ENCODE measurements around the gene FAM180B. TPM values are rescaled to one million over a fixed set of nuclear protein-coding genes. Genes with fewer than 3 reads are reported as not detected.

The FAM180B gene
- total and polyA plus RNA-seq, 2 of the 13 experiments (the other 11 are each of a cell fraction or from before 2014, with no cell fraction given), result 0.40 to 1.0 TPM

DNA sequence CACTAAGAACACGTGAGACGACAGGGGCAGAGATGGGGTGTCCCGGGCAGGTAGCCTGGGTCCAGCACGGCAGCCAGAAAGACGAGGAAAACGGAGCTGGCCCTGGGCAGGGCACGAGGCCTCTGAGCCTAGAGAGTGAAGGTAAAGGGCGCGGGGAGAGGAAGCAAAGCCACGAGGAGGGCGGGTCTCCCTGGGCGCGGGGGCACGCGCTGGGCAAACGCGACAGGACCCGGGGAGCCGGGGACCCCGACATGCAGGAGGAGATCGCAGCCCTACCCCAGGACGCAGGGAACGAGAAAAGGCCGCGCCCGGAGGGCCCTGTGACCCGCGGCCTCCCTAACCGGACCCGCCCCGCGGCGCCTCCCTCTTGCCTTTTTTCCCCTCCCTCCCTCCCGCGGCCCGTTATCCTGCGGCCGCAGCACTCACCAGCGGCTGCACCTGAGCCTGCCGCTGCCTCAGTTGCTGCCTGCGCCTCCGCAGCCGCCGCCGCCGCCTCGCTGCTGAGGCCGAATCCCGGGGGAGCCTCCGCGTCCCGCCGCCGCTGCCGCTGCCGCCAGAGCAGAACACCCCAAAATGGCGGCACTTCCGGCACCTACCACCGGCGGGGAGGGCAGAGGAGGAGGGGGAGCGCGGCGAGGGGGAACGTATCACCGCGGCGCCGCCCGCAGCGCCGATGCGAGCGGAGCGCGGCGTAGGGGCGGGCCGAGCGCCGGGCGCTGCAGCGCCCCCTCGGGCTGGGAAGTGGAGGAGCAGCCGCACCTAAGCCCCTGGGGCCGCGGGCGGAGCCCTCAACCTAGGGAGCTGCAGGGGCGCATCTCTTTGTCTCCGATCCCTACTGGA, 33.7 kb upstream of the FAM180B start, which contains the start of gene CELF1 (continued):
- TF ChIP-seq, protein P1, sequence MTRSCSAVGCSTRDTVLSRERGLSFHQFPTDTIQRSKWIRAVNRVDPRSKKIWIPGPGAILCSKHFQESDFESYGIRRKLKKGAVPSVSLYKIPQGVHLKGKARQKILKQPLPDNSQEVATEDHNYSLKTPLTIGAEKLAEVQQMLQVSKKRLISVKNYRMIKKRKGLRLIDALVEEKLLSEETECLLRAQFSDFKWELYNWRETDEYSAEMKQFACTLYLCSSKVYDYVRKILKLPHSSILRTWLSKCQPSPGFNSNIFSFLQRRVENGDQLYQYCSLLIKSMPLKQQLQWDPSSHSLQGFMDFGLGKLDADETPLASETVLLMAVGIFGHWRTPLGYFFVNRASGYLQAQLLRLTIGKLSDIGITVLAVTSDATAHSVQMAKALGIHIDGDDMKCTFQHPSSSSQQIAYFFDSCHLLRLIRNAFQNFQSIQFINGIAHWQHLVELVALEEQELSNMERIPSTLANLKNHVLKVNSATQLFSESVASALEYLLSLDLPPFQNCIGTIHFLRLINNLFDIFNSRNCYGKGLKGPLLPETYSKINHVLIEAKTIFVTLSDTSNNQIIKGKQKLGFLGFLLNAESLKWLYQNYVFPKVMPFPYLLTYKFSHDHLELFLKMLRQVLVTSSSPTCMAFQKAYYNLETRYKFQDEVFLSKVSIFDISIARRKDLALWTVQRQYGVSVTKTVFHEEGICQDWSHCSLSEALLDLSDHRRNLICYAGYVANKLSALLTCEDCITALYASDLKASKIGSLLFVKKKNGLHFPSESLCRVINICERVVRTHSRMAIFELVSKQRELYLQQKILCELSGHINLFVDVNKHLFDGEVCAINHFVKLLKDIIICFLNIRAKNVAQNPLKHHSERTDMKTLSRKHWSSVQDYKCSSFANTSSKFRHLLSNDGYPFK (CRISPR knock-in tag; IDR thresholded peaks at IDR 0.05; ENCODE audit: borderline replicate concordance), result peak; percentile 24; the same call in 1 of the 2 replicates
- TF ChIP-seq, protein P2, sequence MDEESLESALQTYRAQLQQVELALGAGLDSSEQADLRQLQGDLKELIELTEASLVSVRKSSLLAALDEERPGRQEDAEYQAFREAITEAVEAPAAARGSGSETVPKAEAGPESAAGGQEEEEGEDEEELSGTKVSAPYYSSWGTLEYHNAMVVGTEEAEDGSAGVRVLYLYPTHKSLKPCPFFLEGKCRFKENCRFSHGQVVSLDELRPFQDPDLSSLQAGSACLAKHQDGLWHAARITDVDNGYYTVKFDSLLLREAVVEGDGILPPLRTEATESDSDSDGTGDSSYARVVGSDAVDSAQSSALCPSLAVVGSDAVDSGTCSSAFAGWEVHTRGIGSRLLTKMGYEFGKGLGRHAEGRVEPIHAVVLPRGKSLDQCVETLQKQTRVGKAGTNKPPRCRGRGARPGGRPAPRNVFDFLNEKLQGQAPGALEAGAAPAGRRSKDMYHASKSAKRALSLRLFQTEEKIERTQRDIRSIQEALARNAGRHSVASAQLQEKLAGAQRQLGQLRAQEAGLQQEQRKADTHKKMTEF (CRISPR knock-in tag; IDR thresholded peaks at IDR 0.05), result peak; percentile 74; the same call in 1 of the 2 replicates
- TF ChIP-seq ELF1 (CRISPR knock-in tag; IDR thresholded peaks at IDR 0.05) (peak; percentile 67), TAF15 (IDR thresholded peaks at IDR 0.05; ENCODE audit: low read depth, low read length, poor library complexity, severe bottlenecking) (no peak), ARNT2 (CRISPR knock-in tag; IDR thresholded peaks at IDR 0.05; ENCODE audit: low read depth) (peak; percentile 66; the same call in 1 of the 2 replicates), SMARCE1 (IDR thresholded peaks at IDR 0.05; ENCODE audit: borderline replicate concordance) (no peak), POLR2AphosphoS5 (IDR thresholded peaks at IDR 0.05; ENCODE audit: low read depth, low read length) (peak; percentile 57; the same call in 1 of the 2 replicates), ZNF616 (CRISPR knock-in tag; IDR thresholded peaks at IDR 0.05; ENCODE audit: low read depth) (no peak; the same call in 1 of the 2 replicates), ETV5 (CRISPR knock-in tag; IDR thresholded peaks at IDR 0.05; ENCODE audit: borderline replicate concordance) (peak; percentile 79), GABPA (IDR thresholded peaks at IDR 0.05; ENCODE audit: low read depth, low read length) (peak; percentile 81), GABPA (CRISPR knock-in tag; IDR thresholded peaks at IDR 0.05; ENCODE audit: low read depth) (peak; percentile 88)
- TF ChIP-seq, protein P3, sequence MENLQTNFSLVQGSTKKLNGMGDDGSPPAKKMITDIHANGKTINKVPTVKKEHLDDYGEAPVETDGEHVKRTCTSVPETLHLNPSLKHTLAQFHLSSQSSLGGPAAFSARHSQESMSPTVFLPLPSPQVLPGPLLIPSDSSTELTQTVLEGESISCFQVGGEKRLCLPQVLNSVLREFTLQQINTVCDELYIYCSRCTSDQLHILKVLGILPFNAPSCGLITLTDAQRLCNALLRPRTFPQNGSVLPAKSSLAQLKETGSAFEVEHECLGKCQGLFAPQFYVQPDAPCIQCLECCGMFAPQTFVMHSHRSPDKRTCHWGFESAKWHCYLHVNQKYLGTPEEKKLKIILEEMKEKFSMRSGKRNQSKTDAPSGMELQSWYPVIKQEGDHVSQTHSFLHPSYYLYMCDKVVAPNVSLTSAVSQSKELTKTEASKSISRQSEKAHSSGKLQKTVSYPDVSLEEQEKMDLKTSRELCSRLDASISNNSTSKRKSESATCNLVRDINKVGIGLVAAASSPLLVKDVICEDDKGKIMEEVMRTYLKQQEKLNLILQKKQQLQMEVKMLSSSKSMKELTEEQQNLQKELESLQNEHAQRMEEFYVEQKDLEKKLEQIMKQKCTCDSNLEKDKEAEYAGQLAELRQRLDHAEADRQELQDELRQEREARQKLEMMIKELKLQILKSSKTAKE (CRISPR knock-in tag; IDR thresholded peaks at IDR 0.05; ENCODE audit: borderline replicate concordance), result no peak
- TF ChIP-seq, protein P4, sequence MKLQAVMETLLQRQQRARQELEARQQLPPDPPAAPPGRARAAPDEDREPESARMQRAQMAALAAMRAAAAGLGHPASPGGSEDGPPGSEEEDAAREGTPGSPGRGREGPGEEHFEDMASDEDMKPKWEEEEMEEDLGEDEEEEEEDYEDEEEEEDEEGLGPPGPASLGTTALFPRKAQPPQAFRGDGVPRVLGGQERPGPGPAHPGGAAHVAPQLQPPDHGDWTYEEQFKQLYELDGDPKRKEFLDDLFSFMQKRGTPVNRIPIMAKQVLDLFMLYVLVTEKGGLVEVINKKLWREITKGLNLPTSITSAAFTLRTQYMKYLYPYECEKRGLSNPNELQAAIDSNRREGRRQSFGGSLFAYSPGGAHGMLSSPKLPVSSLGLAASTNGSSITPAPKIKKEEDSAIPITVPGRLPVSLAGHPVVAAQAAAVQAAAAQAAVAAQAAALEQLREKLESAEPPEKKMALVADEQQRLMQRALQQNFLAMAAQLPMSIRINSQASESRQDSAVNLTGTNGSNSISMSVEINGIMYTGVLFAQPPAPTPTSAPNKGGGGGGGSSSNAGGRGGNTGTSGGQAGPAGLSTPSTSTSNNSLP (IDR thresholded peaks at IDR 0.05; ENCODE audit: low read depth, low read length), result 0 out of 2 replicates have a peak, but pooled peaks have one; percentile 24
- TF ChIP-seq, protein P5, sequence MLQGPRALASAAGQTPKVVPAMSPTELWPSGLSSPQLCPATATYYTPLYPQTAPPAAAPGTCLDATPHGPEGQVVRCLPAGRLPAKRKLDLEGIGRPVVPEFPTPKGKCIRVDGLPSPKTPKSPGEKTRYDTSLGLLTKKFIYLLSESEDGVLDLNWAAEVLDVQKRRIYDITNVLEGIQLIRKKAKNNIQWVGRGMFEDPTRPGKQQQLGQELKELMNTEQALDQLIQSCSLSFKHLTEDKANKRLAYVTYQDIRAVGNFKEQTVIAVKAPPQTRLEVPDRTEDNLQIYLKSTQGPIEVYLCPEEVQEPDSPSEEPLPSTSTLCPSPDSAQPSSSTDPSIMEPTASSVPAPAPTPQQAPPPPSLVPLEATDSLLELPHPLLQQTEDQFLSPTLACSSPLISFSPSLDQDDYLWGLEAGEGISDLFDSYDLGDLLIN (CRISPR knock-in tag; IDR thresholded peaks at IDR 0.05; ENCODE audit: borderline replicate concordance), result peak; percentile 45; the same call in 1 of the 2 replicates
- TF ChIP-seq, protein P6, sequence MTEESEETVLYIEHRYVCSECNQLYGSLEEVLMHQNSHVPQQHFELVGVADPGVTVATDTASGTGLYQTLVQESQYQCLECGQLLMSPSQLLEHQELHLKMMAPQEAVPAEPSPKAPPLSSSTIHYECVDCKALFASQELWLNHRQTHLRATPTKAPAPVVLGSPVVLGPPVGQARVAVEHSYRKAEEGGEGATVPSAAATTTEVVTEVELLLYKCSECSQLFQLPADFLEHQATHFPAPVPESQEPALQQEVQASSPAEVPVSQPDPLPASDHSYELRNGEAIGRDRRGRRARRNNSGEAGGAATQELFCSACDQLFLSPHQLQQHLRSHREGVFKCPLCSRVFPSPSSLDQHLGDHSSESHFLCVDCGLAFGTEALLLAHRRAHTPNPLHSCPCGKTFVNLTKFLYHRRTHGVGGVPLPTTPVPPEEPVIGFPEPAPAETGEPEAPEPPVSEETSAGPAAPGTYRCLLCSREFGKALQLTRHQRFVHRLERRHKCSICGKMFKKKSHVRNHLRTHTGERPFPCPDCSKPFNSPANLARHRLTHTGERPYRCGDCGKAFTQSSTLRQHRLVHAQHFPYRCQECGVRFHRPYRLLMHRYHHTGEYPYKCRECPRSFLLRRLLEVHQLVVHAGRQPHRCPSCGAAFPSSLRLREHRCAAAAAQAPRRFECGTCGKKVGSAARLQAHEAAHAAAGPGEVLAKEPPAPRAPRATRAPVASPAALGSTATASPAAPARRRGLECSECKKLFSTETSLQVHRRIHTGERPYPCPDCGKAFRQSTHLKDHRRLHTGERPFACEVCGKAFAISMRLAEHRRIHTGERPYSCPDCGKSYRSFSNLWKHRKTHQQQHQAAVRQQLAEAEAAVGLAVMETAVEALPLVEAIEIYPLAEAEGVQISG (CRISPR knock-in tag; IDR thresholded peaks at IDR 0.05), result peak; percentile 98
